HepG2 (cell line): ENCODE data around the gene FGD2. TPM values are rescaled to one million over a fixed set of nuclear protein-coding genes. Genes with fewer than 3 reads are reported as not detected.

Source experiments
- ATAC-seq: fragments of 200-7000 bp; cut with Tn5 transposase; 3 replicates; pipeline ENCODE4 v1.9.1; 2020; ENCODE audit warnings: mild to moderate bottlenecking, moderate library complexity
- BruUV-seq: library from RNA; stranded (reverse); fragments of 400-500 nt; replicated peaks from 2 replicates; lab custom pipeline; 2021; lab: Mats Ljungman, UMichigan
- CTCF ChIA-PET: fragments of 300-600 bp; formaldehyde crosslinking; extraction: SDS; loops from one replicate; lab custom pipeline; 2021; ENCODE audit warnings: low total read pairs, inconsistent platforms, low intra/inter-chr PET ratio; lab: Yijun Ruan, JAX
- POLR2A ChIA-PET: fragments of 350-600 bp; sonication (Branson Sonifier 250); formaldehyde crosslinking; loops from one replicate; lab custom pipeline; 2020; ENCODE audit warnings: antibody characterized with exemption, inconsistent platforms; lab: Yijun Ruan, JAX
- DNase-seq: peaks from one replicate; pipeline ENCODE4 v3.0.0-alpha.2; 2015; ENCODE audit warnings: low spot score
- FAIRE-seq: peaks from 3 replicates; lab custom pipeline; 2011; peaks lifted over from hg19 to GRCh38; lab: Jason Lieb, UNC
- H2AFZ ChIP-seq: one replicate; pipeline ENCODE4 v1.6.1; 2011; ENCODE audit warnings: low read length, inconsistent platforms
- H3K27ac ChIP-seq: fragments of 300-600 bp; 3 replicates; pipeline ENCODE4 v1.8.0; 2011; ENCODE audit warnings: mixed run types, mild to moderate bottlenecking, mixed read lengths, low read length, inconsistent platforms; ENCODE audit not compliant: insufficient read depth; ENCODE audit errors: extremely low read length
- H3K27me3 ChIP-seq, 2 experiments: fragments of 200-600 bp in 1 of 2; 2 replicates in 1 of 2; 3 replicates in 1 of 2; pipeline versions ENCODE4 v1.6.0 to v1.8.0; 2011; ENCODE audit warnings: low read length in 2 of 2, mild to moderate bottlenecking in 2 of 2, moderate library complexity in 2 of 2, inconsistent platforms in 1 of 2; ENCODE audit not compliant: insufficient read depth in 2 of 2, control insufficient read depth in 1 of 2
- H3K36me3 ChIP-seq, 2 experiments: fragments of 200-600 bp in 1 of 2; replicated peaks in 1 of 2; 2 replicates in 1 of 2; 3 replicates in 1 of 2; pipeline versions ENCODE4 v1.5.1 to v1.8.0; 2011; ENCODE audit warnings: low read length in 2 of 2, inconsistent platforms in 1 of 2; ENCODE audit not compliant: insufficient read depth in 2 of 2, control insufficient read depth in 1 of 2
- H3K4me1 ChIP-seq: 2 replicates; pipeline ENCODE4 v1.5.1; 2012; ENCODE audit warnings: low read length, inconsistent platforms; ENCODE audit not compliant: insufficient read depth
- H3K4me2 ChIP-seq: 2 replicates; pipeline ENCODE4 v1.6.0; 2011; ENCODE audit warnings: low read depth, low read length, inconsistent platforms
- H3K4me3 ChIP-seq, 3 experiments: fragments of 200-600 bp in 1 of 3; sonication (generic), shearing (Covaris generic) in 1 of 3; replicated peaks in 1 of 3; 2 replicates each; pipeline ENCODE4 v1.5.1; 2011 to 2016; ENCODE audit warnings: low read length in 3 of 3, inconsistent platforms in 2 of 3, low read depth in 2 of 3, mild to moderate bottlenecking in 2 of 3, control low read depth in 1 of 3, mixed read lengths in 1 of 3; ENCODE audit not compliant: insufficient read depth in 1 of 3
- H3K79me2 ChIP-seq: one replicate; pipeline ENCODE4 v1.6.1; 2011; ENCODE audit warnings: low read length, inconsistent platforms; ENCODE audit not compliant: insufficient read depth
- H3K9ac ChIP-seq: 2 replicates; pipeline ENCODE4 v1.6.0; 2011; ENCODE audit warnings: mild to moderate bottlenecking, low read depth, low read length, inconsistent platforms; ENCODE audit not compliant: insufficient read depth
- H3K9me3 ChIP-seq: 2 replicates; pipeline ENCODE4 v1.5.1; 2012; ENCODE audit warnings: mild to moderate bottlenecking, low read length
- H4K20me1 ChIP-seq: 2 replicates; pipeline ENCODE4 v1.6.0; 2011; ENCODE audit warnings: inconsistent platforms, mild to moderate bottlenecking, low read length, moderate library complexity; ENCODE audit not compliant: insufficient read depth
- DZIP1 ChIP-seq: sonication (generic); formaldehyde crosslinking; IDR thresholded peaks from 2 replicates; pipeline ENCODE4 v1.5.0; 2020; ENCODE audit warnings: mild to moderate bottlenecking, missing genetic modification reagents
- ERF ChIP-seq: IDR thresholded peaks from 2 replicates; pipeline ENCODE4 v1.6.1; 2018; ENCODE audit warnings: missing biosample characterization, missing genetic modification reagents
- FOSL2 ChIP-seq: sonication (generic); formaldehyde crosslinking; IDR thresholded peaks from 2 replicates; pipeline ENCODE4 v1.4.0; 2020; ENCODE audit warnings: missing genetic modification reagents
- HNRNPL ChIP-seq: fragments of 200-400 bp; formaldehyde crosslinking; IDR thresholded peaks from 2 replicates; pipeline ENCODE4 v1.6.1; 2017; ENCODE audit warnings: mild to moderate bottlenecking, low read depth, low read length
- KLF12 ChIP-seq: sonication (generic); formaldehyde crosslinking; IDR thresholded peaks from 2 replicates; pipeline ENCODE4 v1.4.0; 2020; ENCODE audit warnings: missing genetic modification reagents, borderline replicate concordance
- PRDM10 ChIP-seq: sonication (generic); formaldehyde crosslinking; IDR thresholded peaks from 2 replicates; pipeline ENCODE4 v1.4.0; 2020; ENCODE audit warnings: low read depth, missing genetic modification reagents
- REPIN1 ChIP-seq: sonication (generic); formaldehyde crosslinking; IDR thresholded peaks from 2 replicates; pipeline ENCODE4 v1.8.0; 2022; ENCODE audit warnings: missing genetic modification reagents, low read depth, mild to moderate bottlenecking, borderline replicate concordance
- ZBTB1 ChIP-seq: sonication (generic); formaldehyde crosslinking; IDR thresholded peaks from 2 replicates; pipeline ENCODE4 v1.4.0; 2020; ENCODE audit warnings: missing genetic modification reagents, borderline replicate concordance
- ZBTB3 ChIP-seq: sonication (generic); formaldehyde crosslinking; IDR thresholded peaks from 2 replicates; pipeline ENCODE4 v1.4.0; 2020; ENCODE audit warnings: low read depth, mild to moderate bottlenecking, moderate library complexity, missing genetic modification reagents, borderline replicate concordance
- WGBS: methylation state at CpG from one replicate; pipeline ENCODE4 v1.1.6; 2017; ENCODE audit warnings: low lambda C conversion rate; 5-methylcytosine and 5-hydroxymethylcytosine counted together
- in situ Hi-C: cut with HindIII; loops from 2 replicates; pipeline ENCODE4 v1.10.0; 2017; ENCODE audit warnings: low pct_unique_long_range_greater_than_20kb; ENCODE audit not compliant: extremely low pct_ligation_motif_present
- intact Hi-C: fragments of 100-400 bp; cut with micrococcal nuclease; formaldehyde crosslinking; loops from one replicate; pipeline ENCODE4 v1.10.0; 2022; ENCODE audit not compliant: unreplicated experiment
- polyA plus RNA-seq, 8 experiments: library from polyadenylated mRNA; depleted of rRNA in 3 of 8; stranded (reverse) in 7 of 8; unstranded in 1 of 8; fragments of >200 nt; fragmentation: Illumina TruSeq in 4 of 8; extraction: Trizol in 4 of 8; gene quantifications; 2 replicates each; pipeline versions ENCODE4 v1.2.1 to v1.2.3, GENCODE V29; 2011 to 2016; ENCODE audit warnings: low read depth in 4 of 8, missing spikeins in 1 of 8, mixed read lengths in 1 of 8; ENCODE audit not compliant: insufficient read depth in 1 of 8
- total RNA-seq, 5 experiments: library from RNA; depleted of rRNA; stranded (reverse); fragments of >200 nt; fragmentation: Illumina TruSeq; extraction: Trizol; gene quantifications; 2 replicates each; pipeline ENCODE4 v1.2.3, GENCODE V29; 2016; ENCODE audit warnings: low read depth in 1 of 5

The FGD2 gene
- total and polyA plus RNA-seq, 2 of the 13 experiments (the other 11 are each of a cell fraction or from before 2014, with no cell fraction given), result not detected

GRCh38 chr6:37022135-37022863 is 16.8 kb downstream of the FGD2 start (continued):
- TF ChIP-seq DZIP1 (CRISPR knock-in tag) (no peak), ZBTB3 (no peak), ERF (CRISPR knock-in tag) (no peak)

DNA sequence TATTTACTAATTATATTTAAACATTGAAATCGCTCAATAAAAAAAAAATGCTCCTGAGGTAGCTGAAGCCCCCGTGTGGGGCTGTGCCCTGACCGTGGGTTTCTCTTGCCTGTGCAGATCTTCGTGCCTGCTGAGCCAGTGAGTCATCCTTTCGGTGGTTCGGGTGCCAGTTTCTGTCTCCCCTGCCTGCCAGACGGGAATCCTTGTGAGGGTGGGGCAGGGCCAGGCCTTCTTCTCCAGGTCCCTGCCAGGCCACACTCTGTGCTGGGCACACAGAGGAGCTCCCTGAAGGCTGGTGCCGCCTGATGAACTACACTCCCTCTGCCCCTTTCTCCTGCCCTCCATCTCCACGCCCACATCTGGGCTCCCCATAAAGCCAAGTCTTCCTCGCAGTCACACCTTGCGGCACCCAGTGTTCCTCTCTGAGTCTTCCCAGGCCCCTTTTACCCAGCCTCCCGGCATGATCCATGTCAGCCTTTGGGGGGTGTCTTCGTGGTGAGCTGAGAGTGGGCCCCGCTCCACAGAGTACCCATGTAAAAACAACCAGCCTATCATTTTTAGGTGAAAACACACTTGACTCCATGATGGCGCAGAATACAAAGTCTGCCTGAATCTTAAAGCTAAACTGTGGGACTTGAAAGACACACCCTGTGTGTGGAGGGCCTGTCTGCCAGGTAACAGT is 19.3 kb downstream of the FGD2 start:
- DNase-seq, result no peak
- BruUV-seq, result no TSS peak
- FAIRE-seq, result no peak
- POLR2A ChIA-PET, result interaction anchor here (1.2 kb wide), 2 partner anchors 12 to 147 kb away, joined by 3 read pairs; no protein-coding TSS in a partner anchor
- H3K9me3 ChIP-seq, result no peaks in the 10 kb centered on the region
- in situ Hi-C loops, result loop anchor here (5.0 to 10.0 kb wide), 2 partner anchors 150 to 183 kb away; partner anchors contain the start of gene PIM1
- WGBS, result 43% methylated on average over 15 of the region's 15 CpGs
- H2AFZ ChIP-seq, result no peak overlapping the region
- no peak overlapping the region for H3K4me3 ChIP-seq
- no peak for ATAC-seq
- CTCF ChIA-PET, result no interaction called here
- TF ChIP-seq ZBTB1 (CRISPR knock-in tag), result no peak
- peak; percentile 39 for TF ChIP-seq FOSL2 (CRISPR knock-in tag)
- TF ChIP-seq PRDM10 (CRISPR knock-in tag), result peak; percentile 84
- TF ChIP-seq HNRNPL, result 0 out of 2 replicates have a peak, but pooled peaks have one; percentile 56
- no peak for TF ChIP-seq KLF12 (CRISPR knock-in tag)
- TF ChIP-seq REPIN1 (CRISPR knock-in tag), result no peak
- TF ChIP-seq, all 625 proteins: peak for 3
- Histone ChIP-seq H4K20me1 (no peaks in the 10 kb centered on the region), H3K36me3 (no peaks in the 10 kb centered on the region), H3K4me2 (no peak overlapping the region), H3K79me2 (no peaks in the 10 kb centered on the region), H3K27me3 (peaks cover 3 to 35% of the 10 kb centered on the region in 2 experiments; a peak in 4 of 5 replicates), H3K9ac (no peak overlapping the region), H3K4me1 (peaks cover 59% of the 10 kb centered on the region), H3K27ac (no peak overlapping the region)
- intact Hi-C loops, result no loop called here
